ENCODE results near the gene PIANP. TPM values are rescaled to one million over a fixed set of nuclear protein-coding genes. Genes with fewer than 3 reads are reported as not detected.

Gene PIANP
- total RNA-seq, 2 donors from 2014 or later: 2.6 to 7.1 TPM

DNA sequence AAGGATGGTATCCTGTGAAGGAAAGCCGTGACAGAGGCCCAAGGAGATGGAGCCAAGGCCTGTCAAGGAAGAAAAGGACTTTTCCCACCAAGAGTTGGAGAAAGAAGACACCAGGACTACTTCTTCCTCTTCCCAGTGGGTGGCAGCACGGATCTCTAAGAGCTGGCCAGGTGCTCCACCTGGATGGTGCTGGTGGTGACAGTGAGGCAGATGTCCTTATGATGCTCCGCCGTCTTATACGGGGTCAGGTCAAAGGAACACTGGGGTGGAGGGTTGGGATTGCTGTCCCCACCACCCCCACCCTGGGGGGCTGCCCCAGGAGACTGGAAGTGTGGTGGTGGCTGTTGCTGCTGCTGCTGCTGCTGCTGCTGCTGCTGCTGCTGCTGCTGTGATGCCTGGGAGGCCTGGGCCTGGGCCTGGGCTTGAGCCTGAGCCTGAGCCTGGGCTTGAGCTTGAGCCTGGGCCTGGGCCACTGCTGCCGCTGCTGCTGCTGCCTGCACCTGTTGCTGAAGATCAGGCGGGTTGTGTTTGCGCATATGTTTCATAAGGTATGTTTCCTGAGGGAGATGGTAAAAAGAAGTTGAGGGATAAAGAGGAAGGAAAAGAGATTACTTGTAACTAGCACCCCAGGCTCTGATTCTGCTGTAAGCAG is 32.9 kb downstream of the PIANP start:
- H3K27ac ChIP-seq (ENCODE audit: low read depth, low read length): no peak overlapping the region
- no peaks in the 10 kb centered on the region for H3K4me1 ChIP-seq (ENCODE audit: control insufficient read depth, insufficient read depth, low read length)
- DNase-seq: peak; percentile 81
- WGBS, 2 experiments (ENCODE audit: insufficient coverage in 1 of 2, insufficient read length in 1 of 2): 92 to 100% methylated on average over 3 to 8 of the region's 8 CpGs
- H3K27me3 ChIP-seq (ENCODE audit: control insufficient read depth, insufficient read depth, low read length, poor library complexity, severe bottlenecking): no peaks in the 10 kb centered on the region
- H3K4me3 ChIP-seq (ENCODE audit: low read length): no peak overlapping the region
- TF ChIP-seq, protein P1, sequence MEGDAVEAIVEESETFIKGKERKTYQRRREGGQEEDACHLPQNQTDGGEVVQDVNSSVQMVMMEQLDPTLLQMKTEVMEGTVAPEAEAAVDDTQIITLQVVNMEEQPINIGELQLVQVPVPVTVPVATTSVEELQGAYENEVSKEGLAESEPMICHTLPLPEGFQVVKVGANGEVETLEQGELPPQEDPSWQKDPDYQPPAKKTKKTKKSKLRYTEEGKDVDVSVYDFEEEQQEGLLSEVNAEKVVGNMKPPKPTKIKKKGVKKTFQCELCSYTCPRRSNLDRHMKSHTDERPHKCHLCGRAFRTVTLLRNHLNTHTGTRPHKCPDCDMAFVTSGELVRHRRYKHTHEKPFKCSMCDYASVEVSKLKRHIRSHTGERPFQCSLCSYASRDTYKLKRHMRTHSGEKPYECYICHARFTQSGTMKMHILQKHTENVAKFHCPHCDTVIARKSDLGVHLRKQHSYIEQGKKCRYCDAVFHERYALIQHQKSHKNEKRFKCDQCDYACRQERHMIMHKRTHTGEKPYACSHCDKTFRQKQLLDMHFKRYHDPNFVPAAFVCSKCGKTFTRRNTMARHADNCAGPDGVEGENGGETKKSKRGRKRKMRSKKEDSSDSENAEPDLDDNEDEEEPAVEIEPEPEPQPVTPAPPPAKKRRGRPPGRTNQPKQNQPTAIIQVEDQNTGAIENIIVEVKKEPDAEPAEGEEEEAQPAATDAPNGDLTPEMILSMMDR (conservative IDR thresholded peaks at IDR 0.05): peak; percentile 77
- Mint-ChIP-seq H3K9me3 (no peaks in the 10 kb centered on the region), H3K4me3 (no peak overlapping the region), H3K4me1 (peaks cover 3% of the 10 kb centered on the region), H3K27me3 (ENCODE audit: insufficient read depth) (no peaks in the 10 kb centered on the region), H3K36me3 (ENCODE audit: low read depth) (peaks cover 62% of the 10 kb centered on the region), H3K27ac (no peak overlapping the region)
- peaks cover 67% of the 10 kb centered on the region for H3K36me3 ChIP-seq (ENCODE audit: control insufficient read depth, insufficient read depth, low read length)
- H3K9ac ChIP-seq (ENCODE audit: extremely low read depth, low read length, poor library complexity, severe bottlenecking): no peak overlapping the region
- no peaks in the 10 kb centered on the region for H3K9me3 ChIP-seq (ENCODE audit: control insufficient read depth, low read length)

DNA sequence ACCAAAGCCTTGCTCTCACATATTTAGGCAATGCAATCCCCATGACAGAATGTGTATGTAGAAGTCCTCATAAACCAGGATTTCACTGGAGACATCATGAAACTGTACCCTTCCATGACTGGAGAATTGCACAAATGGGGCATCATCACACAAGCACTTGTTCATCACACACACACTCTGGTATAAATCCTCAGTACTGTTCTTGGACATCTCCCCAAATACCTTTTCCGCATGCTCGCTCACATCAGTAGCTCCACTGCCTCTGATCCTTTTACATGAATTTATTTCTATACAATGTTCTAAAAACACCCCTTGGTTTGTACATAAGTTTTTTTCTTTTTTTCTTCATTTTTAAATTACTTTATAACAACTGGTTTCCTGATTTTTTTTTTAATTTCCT is 34.4 kb downstream of the PIANP start:
- no peak for DNase-seq
- Histone ChIP-seq H3K27me3 (ENCODE audit: control insufficient read depth, insufficient read depth, low read length, poor library complexity, severe bottlenecking) (no peaks in the 10 kb centered on the region), H3K9ac (ENCODE audit: extremely low read depth, low read length, poor library complexity, severe bottlenecking) (no peak overlapping the region), H3K9me3 (ENCODE audit: control insufficient read depth, low read length) (no peaks in the 10 kb centered on the region), H3K4me1 (ENCODE audit: control insufficient read depth, insufficient read depth, low read length) (peaks cover 2% of the 10 kb centered on the region), H3K4me3 (ENCODE audit: low read length) (no peak overlapping the region), H3K36me3 (ENCODE audit: control insufficient read depth, insufficient read depth, low read length) (peaks cover 52% of the 10 kb centered on the region), H3K27ac (ENCODE audit: low read depth, low read length) (no peak overlapping the region)
- Mint-ChIP-seq H3K4me3 (no peak overlapping the region), H3K36me3 (ENCODE audit: low read depth) (peaks cover 49% of the 10 kb centered on the region), H3K27ac (no peak overlapping the region), H3K9me3 (no peaks in the 10 kb centered on the region), H3K27me3 (ENCODE audit: insufficient read depth) (no peaks in the 10 kb centered on the region), H3K4me1 (peaks cover 10% of the 10 kb centered on the region)
- 96 to 100% methylated on average over 2 of the region's 2 CpGs for WGBS, 2 experiments (ENCODE audit: insufficient coverage in 1 of 2, insufficient read length in 1 of 2)
- TF ChIP-seq, protein P1 (conservative IDR thresholded peaks at IDR 0.05): no peak

DNA sequence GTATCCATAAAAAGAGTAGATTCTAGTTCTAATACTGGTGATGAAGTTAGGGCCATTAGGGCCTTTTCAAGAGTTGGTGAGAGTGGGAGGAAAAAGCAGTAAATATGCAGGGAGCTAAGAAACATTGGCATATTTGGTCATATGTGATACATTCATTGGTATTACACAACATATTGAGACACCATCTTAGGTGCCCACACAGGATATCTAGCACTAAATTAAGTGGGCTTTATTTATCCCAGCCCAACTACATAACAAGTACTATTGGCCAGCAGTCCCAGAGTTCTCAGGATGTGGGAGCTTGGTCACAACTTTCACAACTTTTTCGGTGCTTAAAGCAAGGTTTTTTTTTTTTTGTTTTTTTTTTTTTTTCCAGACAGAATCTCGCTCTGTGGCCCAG is 35.7 kb downstream of the PIANP start:
- H3K4me3 ChIP-seq (ENCODE audit: low read length): no peak overlapping the region
- no peaks in the 10 kb centered on the region for H3K9me3 Mint-ChIP-seq
- no peak overlapping the region for H3K9ac ChIP-seq (ENCODE audit: extremely low read depth, low read length, poor library complexity, severe bottlenecking)
- no peaks in the 10 kb centered on the region for H3K9me3 ChIP-seq (ENCODE audit: control insufficient read depth, low read length)
- H3K27ac Mint-ChIP-seq: no peak overlapping the region
- 95 to 100% methylated on average over 1 to 2 of the region's 2 CpGs for WGBS, 2 experiments (ENCODE audit: insufficient coverage in 1 of 2, insufficient read length in 1 of 2)
- TF ChIP-seq, protein P1 (conservative IDR thresholded peaks at IDR 0.05): no peak
- no peak overlapping the region for H3K27ac ChIP-seq (ENCODE audit: low read depth, low read length)
- H3K27me3 ChIP-seq (ENCODE audit: control insufficient read depth, insufficient read depth, low read length, poor library complexity, severe bottlenecking): no peaks in the 10 kb centered on the region
- H3K36me3 ChIP-seq (ENCODE audit: control insufficient read depth, insufficient read depth, low read length): peaks cover 39% of the 10 kb centered on the region
- peaks cover 2% of the 10 kb centered on the region for H3K4me1 ChIP-seq (ENCODE audit: control insufficient read depth, insufficient read depth, low read length)
- H3K27me3 Mint-ChIP-seq (ENCODE audit: insufficient read depth): no peaks in the 10 kb centered on the region
- DNase-seq: no peak
- peaks cover 10% of the 10 kb centered on the region for H3K4me1 Mint-ChIP-seq
- H3K4me3 Mint-ChIP-seq: no peak overlapping the region
- peaks cover 39% of the 10 kb centered on the region for H3K36me3 Mint-ChIP-seq (ENCODE audit: low read depth)
